GOT3 (cell line): Measurements from ENCODE around the gene SPTAN1.

ENCODE experiments used
- DNase-seq: peaks from one replicate; lab custom pipeline; 2025; ENCODE audit warnings: mixed read lengths; lab: John Stamatoyannopoulos, UW

Gene SPTAN1

GRCh38 chr9:128600099-128600498 is 47.7 kb downstream of the SPTAN1 start:
- no peak for DNase-seq

GRCh38 chr9:128603697-128604096 is 51.3 kb downstream of the SPTAN1 start:
- DNase-seq, result no peak

DNA sequence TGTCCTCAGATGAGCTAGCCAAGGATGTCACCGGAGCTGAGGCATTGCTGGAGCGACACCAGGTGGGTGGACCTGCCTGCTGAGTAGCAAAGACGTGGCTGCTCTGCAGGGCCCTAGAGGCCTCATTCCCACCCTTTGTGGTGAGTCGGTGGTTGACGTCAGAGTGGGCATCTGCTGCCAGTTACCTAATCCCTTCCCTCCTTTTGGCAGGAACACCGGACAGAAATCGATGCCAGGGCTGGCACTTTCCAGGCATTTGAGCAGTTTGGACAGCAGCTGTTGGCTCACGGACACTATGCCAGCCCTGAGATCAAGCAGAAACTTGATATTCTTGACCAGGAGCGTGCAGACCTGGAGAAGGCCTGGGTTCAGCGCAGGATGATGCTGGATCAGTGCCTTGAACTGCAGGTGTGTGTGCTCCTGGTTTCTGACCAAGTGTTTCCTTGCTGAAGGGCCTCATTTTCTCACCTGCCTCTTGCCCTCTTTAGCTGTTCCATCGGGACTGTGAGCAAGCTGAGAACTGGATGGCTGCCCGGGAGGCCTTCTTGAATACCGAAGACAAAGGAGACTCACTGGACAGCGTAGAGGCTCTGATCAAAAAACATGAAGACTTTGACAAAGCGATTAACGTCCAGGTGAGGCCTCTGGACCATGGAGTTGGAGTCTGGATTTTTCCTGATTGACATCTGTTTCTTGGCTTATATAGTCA is 55.4 kb downstream of the SPTAN1 start:
- no peak for DNase-seq

DNA sequence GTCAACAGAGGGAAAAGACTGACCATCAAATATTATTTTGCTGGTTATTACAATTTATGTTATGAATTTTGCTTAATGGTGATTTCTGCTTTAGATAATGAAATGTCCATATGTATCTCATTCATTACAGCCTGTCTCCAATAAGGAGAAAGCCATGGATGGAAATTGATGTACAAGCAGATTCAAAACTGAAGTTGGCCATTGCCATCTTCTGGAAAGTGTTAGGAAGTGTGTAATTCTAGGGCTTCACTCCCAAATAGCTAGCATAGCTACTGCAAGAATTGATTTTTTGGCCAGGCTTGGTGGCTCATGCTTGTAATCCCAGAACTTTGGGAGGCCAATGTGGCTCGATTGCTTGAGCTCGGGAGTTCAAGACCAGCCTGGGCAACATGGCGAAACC is 58.5 kb downstream of the SPTAN1 start:
- DNase-seq, result no peak

GRCh38 chr9:128611600-128612394 is 59.4 kb downstream of the SPTAN1 start:
- DNase-seq, result no peak

- no peak for DNase-seq
Measured at GRCh38 chr9:128614728-128615127, 62.3 kb downstream of the SPTAN1 start.

- DNase-seq, result no peak
Measured at GRCh38 chr9:128615571-128615970, 63.2 kb downstream of the SPTAN1 start.

- no peak for DNase-seq
Measured at GRCh38 chr9:128617943-128618342, 65.6 kb downstream of the SPTAN1 start.

DNA sequence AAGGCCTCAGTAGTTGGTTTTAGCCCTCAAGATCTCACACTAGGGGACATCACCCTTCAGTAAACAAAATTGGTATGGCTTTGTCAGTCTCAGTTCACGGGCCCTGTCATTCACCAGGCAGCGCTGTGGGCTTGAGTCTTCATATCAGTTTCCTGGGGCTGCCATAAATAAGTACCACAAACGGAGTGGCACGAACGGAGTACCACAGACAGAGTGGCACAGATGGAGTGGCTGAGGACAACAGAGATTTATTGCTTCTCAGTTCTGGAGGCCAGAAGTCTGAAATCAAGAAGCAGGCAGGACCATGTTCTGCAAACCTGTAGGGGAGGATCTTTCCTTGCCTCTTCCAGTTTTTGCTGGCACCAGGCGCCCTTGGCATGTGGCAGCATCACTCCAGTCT is 66.7 kb downstream of the SPTAN1 start:
- no peak for DNase-seq

GRCh38 chr9:128619779-128620178 is 67.4 kb downstream of the SPTAN1 start:
- no peak for DNase-seq

DNA sequence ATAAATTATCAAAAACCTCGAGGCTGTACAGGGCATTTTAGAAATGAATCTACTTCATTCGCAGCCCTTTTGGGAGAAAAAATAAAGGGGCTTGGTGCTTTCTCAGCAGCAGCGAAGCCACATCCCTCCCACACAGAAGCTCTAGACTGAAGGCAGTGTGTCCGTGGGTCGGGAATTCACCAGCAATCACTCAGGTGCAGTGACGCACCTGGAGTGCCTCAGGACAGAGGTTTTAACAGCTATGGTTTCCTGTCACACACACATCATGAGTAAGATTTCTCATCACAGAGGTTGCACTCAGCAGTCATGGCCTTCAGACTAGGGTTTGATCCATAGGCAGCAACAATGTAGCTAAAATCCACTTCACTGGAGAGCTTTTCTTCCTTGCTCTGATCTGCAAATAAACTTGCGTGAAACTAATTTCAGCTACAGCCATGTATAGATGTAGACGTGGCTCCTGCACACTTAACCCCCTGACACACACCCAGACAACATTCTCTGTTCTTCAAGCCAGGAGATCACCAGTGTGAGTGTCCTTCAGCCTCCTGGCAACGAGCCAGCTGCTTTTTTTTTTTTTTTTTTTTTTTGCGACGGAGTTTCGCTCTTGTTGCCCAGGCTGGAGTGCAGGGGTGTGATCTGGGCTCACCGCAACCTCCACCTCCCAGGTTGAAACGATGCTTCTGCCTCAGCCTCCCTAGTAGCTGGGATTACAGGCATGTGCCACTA is 69.5 kb downstream of the SPTAN1 start:
- no peak for DNase-seq

DNA sequence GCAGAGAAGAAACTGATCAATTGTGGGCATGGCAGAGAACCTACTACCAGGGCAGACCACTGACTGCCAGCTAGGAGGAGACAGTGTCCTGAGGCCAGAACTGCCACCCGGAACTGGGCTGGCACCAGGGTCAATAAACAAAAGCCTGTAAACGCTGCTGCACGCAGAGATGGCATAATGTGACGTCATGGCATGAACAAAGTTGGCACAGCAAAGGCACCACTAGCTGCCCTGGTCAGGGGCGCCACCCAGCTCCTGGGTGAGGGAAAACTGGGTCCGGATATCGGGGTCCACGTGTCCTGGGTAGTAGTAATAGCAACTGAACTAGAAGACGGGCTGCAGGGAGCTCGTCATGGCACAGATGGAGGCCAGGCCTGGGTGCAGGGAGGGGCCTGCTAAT is 72.2 kb downstream of the SPTAN1 start:
- no peak for DNase-seq

DNA sequence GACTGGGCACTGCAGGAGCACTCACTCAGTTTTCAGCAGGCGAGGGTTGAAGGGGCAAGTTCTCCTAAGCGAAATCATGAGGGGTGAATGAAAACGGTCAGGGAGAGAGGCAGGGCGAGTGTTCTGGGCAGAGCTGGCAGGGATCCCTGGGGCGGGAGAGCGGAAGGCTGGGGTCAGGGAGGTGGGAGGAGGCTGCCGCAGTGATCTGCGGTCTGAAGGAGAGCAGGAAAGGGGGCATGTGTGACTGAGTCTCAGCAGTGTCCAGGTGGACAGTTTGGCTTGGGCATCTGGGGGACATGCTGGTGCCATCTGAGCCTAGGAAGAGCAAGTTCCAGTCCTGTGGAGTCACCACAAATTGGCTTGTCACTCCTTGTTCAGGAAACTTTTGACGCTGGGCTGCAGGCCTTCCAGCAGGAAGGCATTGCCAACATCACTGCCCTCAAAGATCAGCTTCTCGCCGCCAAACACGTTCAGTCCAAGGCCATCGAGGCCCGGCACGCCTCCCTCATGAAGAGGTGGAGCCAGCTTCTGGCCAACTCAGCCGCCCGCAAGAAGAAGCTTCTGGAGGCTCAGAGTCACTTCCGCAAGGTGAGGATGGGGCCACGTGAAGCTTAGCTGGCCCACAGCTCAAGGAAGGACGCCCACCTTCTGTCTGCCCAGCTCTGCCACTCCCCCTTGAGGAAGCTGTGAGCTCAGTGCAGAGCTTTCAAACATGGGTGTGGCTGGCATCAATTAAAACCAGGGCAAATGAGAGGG is 73.2 kb downstream of the SPTAN1 start:
- DNase-seq, result no peak

GRCh38 chr9:128626181-128626580 is 73.8 kb downstream of the SPTAN1 start:
- DNase-seq, result no peak

DNA sequence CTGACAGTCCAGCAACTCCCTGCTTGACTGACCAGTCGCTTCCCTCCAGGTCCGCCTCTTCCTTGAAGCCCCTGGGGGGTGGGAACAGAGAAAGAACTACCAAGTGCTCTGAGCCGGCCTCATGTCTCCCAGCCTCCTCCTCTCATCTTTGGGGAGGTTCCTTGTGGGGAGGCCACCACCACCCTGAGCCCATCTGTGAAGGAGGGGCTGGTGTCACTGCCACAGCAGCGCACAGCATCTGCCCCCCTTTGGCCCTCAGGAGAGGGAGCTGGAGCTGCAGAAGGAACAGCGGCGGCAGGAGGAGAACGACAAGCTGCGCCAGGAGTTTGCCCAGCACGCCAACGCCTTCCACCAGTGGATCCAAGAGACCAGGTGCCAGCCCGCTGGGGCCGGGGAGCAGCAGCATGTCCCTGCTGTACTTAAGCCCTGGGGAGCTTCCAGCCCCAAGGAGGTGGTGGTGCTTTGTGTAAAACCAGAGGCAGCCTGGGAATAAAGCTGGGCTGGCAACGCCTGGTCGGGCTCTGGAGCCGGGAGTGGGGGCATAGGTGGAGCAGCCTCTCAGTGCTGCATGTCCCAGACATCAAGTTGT is 74.8 kb downstream of the SPTAN1 start:
- DNase-seq, result no peak

GRCh38 chr9:128627906-128628305 is 75.5 kb downstream of the SPTAN1 start:
- DNase-seq, result no peak

- DNase-seq, result no peak
Measured at GRCh38 chr9:128628471-128629048, 76.2 kb downstream of the SPTAN1 start.

DNA sequence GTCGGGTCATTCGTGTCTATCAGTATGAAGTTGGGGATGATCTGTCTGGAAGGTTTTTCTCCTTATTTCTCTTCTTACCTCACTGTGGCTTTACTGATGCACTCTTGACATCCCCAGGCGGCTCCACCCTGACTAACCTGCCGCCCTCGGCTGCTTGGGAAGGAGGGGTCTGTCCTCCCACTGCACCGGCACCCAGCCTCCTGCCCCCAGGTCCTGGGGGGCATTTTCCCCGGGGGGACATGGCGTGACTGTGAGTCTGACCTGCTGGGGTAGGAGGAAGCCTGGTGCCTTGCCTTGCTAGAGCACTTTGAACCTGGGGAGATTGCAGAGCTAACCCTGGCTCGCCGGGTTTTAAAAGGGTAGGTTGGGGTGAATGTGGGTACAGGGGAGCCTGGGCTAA is 76.7 kb downstream of the SPTAN1 start:
- no peak for DNase-seq

GRCh38 chr9:128629852-128630545 is 77.6 kb downstream of the SPTAN1 start:
- DNase-seq, result no peak

DNA sequence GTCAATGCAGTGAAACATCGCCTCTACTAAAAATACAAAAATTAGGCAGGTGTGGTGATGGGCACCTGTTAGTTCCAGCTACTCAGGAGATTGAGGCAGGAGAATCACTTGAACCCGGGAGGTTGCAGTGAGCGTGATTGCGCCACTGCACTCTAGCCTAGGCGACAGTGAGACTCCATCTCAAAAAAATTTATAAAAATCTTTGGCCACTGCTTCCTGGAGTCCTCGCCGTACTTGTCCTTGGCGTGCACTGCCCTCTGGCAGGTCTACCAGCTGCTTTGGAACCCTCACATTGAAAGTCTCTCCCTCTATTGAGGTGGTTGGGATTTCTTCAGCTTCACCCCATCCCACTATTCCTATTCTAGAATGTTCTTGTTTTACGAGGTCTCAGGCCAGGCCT is 79.2 kb downstream of the SPTAN1 start:
- no peak for DNase-seq

- DNase-seq, result no peak
Measured at GRCh38 chr9:128632066-128632465, 79.7 kb downstream of the SPTAN1 start.
